ENCODE data around the gene SGPL1.

The SGPL1 gene, protein sequence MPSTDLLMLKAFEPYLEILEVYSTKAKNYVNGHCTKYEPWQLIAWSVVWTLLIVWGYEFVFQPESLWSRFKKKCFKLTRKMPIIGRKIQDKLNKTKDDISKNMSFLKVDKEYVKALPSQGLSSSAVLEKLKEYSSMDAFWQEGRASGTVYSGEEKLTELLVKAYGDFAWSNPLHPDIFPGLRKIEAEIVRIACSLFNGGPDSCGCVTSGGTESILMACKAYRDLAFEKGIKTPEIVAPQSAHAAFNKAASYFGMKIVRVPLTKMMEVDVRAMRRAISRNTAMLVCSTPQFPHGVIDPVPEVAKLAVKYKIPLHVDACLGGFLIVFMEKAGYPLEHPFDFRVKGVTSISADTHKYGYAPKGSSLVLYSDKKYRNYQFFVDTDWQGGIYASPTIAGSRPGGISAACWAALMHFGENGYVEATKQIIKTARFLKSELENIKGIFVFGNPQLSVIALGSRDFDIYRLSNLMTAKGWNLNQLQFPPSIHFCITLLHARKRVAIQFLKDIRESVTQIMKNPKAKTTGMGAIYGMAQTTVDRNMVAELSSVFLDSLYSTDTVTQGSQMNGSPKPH

GRCh38 chr10:70815504-70816219 lies at the start of gene SGPL1:
Gene SGPL1 (plus strand): TSS chr10:70815948. CDS start chr10:70816854, 906 bp downstream.
- no peak for TF ChIP-seq CEBPB (IDR thresholded peaks at IDR 0.05)
- peak; percentile 77 for TF ChIP-seq RAD21 (IDR thresholded peaks at IDR 0.05; ENCODE audit: low read depth)
- TF ChIP-seq, protein P1, sequence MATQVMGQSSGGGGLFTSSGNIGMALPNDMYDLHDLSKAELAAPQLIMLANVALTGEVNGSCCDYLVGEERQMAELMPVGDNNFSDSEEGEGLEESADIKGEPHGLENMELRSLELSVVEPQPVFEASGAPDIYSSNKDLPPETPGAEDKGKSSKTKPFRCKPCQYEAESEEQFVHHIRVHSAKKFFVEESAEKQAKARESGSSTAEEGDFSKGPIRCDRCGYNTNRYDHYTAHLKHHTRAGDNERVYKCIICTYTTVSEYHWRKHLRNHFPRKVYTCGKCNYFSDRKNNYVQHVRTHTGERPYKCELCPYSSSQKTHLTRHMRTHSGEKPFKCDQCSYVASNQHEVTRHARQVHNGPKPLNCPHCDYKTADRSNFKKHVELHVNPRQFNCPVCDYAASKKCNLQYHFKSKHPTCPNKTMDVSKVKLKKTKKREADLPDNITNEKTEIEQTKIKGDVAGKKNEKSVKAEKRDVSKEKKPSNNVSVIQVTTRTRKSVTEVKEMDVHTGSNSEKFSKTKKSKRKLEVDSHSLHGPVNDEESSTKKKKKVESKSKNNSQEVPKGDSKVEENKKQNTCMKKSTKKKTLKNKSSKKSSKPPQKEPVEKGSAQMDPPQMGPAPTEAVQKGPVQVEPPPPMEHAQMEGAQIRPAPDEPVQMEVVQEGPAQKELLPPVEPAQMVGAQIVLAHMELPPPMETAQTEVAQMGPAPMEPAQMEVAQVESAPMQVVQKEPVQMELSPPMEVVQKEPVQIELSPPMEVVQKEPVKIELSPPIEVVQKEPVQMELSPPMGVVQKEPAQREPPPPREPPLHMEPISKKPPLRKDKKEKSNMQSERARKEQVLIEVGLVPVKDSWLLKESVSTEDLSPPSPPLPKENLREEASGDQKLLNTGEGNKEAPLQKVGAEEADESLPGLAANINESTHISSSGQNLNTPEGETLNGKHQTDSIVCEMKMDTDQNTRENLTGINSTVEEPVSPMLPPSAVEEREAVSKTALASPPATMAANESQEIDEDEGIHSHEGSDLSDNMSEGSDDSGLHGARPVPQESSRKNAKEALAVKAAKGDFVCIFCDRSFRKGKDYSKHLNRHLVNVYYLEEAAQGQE (IDR thresholded peaks at IDR 0.05; ENCODE audit: low read depth): no peak
- TF ChIP-seq, protein P2, sequence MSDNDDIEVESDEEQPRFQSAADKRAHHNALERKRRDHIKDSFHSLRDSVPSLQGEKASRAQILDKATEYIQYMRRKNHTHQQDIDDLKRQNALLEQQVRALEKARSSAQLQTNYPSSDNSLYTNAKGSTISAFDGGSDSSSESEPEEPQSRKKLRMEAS (IDR thresholded peaks at IDR 0.05): no peak
- TF ChIP-seq EGR1 (IDR thresholded peaks at IDR 0.05): no peak
- no peak for TF ChIP-seq FOXM1 (IDR thresholded peaks at IDR 0.05; ENCODE audit: borderline replicate concordance, low read depth)
- TF ChIP-seq TAF1 (IDR thresholded peaks at IDR 0.05; ENCODE audit: low read depth): peak; percentile 37; the same call in 1 of the 2 replicates
- TF ChIP-seq YY1 (IDR thresholded peaks at IDR 0.05; ENCODE audit: low read depth): no peak
- no peak for TF ChIP-seq NFIC (IDR thresholded peaks at IDR 0.05)
- TF ChIP-seq, protein P3, sequence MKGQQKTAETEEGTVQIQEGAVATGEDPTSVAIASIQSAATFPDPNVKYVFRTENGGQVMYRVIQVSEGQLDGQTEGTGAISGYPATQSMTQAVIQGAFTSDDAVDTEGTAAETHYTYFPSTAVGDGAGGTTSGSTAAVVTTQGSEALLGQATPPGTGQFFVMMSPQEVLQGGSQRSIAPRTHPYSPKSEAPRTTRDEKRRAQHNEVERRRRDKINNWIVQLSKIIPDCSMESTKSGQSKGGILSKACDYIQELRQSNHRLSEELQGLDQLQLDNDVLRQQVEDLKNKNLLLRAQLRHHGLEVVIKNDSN (IDR thresholded peaks at IDR 0.05): no peak
- TF ChIP-seq TCF12 (IDR thresholded peaks at IDR 0.05; ENCODE audit: low read depth): no peak
- no peak for TF ChIP-seq EP300 (IDR thresholded peaks at IDR 0.05; ENCODE audit: borderline replicate concordance)

GRCh38 chr10:70769121-70769520 lies 46.6 kb upstream of the SGPL1 start:
- TF ChIP-seq NFIC (IDR thresholded peaks at IDR 0.05) (no peak), RAD21 (IDR thresholded peaks at IDR 0.05; ENCODE audit: low read depth) (no peak), TCF12 (IDR thresholded peaks at IDR 0.05; ENCODE audit: low read depth) (no peak), EGR1 (IDR thresholded peaks at IDR 0.05) (no peak), ZBTB7A (IDR thresholded peaks at IDR 0.05; ENCODE audit: low read depth) (no peak), TAF1 (IDR thresholded peaks at IDR 0.05; ENCODE audit: low read depth) (no peak), YY1 (IDR thresholded peaks at IDR 0.05; ENCODE audit: low read depth) (no peak), TEAD4 (IDR thresholded peaks at IDR 0.05) (no peak)
- TF ChIP-seq, protein P3 (IDR thresholded peaks at IDR 0.05): no peak
- TF ChIP-seq, protein P1 (IDR thresholded peaks at IDR 0.05; ENCODE audit: low read depth): no peak
- TF ChIP-seq, protein P2 (IDR thresholded peaks at IDR 0.05): no peak

GRCh38 chr10:70770001-70770400 lies 45.7 kb upstream of the SGPL1 start:
- TF ChIP-seq RAD21 (IDR thresholded peaks at IDR 0.05; ENCODE audit: low read depth) (no peak), TCF12 (IDR thresholded peaks at IDR 0.05; ENCODE audit: low read depth) (no peak), EP300 (IDR thresholded peaks at IDR 0.05; ENCODE audit: borderline replicate concordance) (no peak), CEBPB (IDR thresholded peaks at IDR 0.05) (no peak), YY1 (IDR thresholded peaks at IDR 0.05; ENCODE audit: low read depth) (no peak), CREB1 (IDR thresholded peaks at IDR 0.05; ENCODE audit: low read depth) (no peak), NFIC (IDR thresholded peaks at IDR 0.05) (no peak), TEAD4 (IDR thresholded peaks at IDR 0.05) (no peak)
- TF ChIP-seq, protein P3 (IDR thresholded peaks at IDR 0.05): no peak

GRCh38 chr10:70771311-70772194 lies 44.2 kb upstream of the SGPL1 start:
- TF ChIP-seq CEBPB (IDR thresholded peaks at IDR 0.05): no peak
- TF ChIP-seq TAF1 (IDR thresholded peaks at IDR 0.05; ENCODE audit: low read depth): no peak
- TF ChIP-seq TEAD4 (IDR thresholded peaks at IDR 0.05): no peak
- TF ChIP-seq NFIC (IDR thresholded peaks at IDR 0.05): no peak
- TF ChIP-seq FOXM1 (IDR thresholded peaks at IDR 0.05; ENCODE audit: borderline replicate concordance, low read depth): no peak
- no peak for TF ChIP-seq CREB1 (IDR thresholded peaks at IDR 0.05; ENCODE audit: low read depth)
- no peak for TF ChIP-seq EP300 (IDR thresholded peaks at IDR 0.05; ENCODE audit: borderline replicate concordance)
- TF ChIP-seq, protein P2 (IDR thresholded peaks at IDR 0.05): no peak
- TF ChIP-seq, protein P1 (IDR thresholded peaks at IDR 0.05; ENCODE audit: low read depth): no peak
- TF ChIP-seq YY1 (IDR thresholded peaks at IDR 0.05; ENCODE audit: low read depth): no peak

Data from Ishikawa (cell line).